HCT116 (cell line): ENCODE results near the gene HDGF. TPM values are rescaled to one million over a fixed set of nuclear protein-coding genes. Genes with fewer than 3 reads are reported as not detected.

ENCODE experiments used
- ATAC-seq: fragments of 200-7000 bp; cut with Tn5 transposase; 2 replicates; pipeline ENCODE4 v1.9.1; 2020; ENCODE audit warnings: mild to moderate bottlenecking, moderate library complexity
- BruUV-seq: library from RNA; stranded (reverse); fragments of 400-500 nt; replicated peaks from 2 replicates; lab custom pipeline; 2021; lab: Mats Ljungman, UMichigan
- CTCF ChIA-PET: fragments of 300-600 bp; sonication (Branson Sonifier 250); formaldehyde crosslinking; loops from one replicate; lab custom pipeline; 2021; ENCODE audit warnings: antibody characterized with exemption; lab: Charles Lee
- POLR2A ChIA-PET: fragments of 300-600, 350-600 bp; sonication (Branson Sonifier 250); formaldehyde crosslinking; loops from one replicate; lab custom pipeline; 2021; ENCODE audit warnings: antibody characterized with exemption; lab: Charles Lee
- RAD21 ChIA-PET, 2 experiments: fragments of 300-600 bp; sonication (Branson Sonifier 250); formaldehyde crosslinking; loops; one replicate each; lab custom pipeline; 2023; ENCODE audit warnings: low total read pairs in 2 of 2; ENCODE audit not compliant: uncharacterized antibody in 2 of 2, unreplicated experiment in 2 of 2, low non-redundant PET in 1 of 2; lab: Charles Lee
- DNase-seq: peaks from one replicate; pipeline ENCODE4 v3.0.0-alpha.2; 2010; ENCODE audit warnings: low read depth, low spot score
- H2AFZ ChIP-seq: fragments of 200-600 bp; shearing (Covaris generic), sonication (generic); 2 replicates; pipeline ENCODE4 v1.6.1; 2017; ENCODE audit warnings: low read depth, mixed run types, mixed read lengths, antibody characterized with exemption, low read length; ENCODE audit not compliant: poor library complexity, severe bottlenecking
- H3K27ac ChIP-seq: 2 replicates; pipeline ENCODE4 v1.5.1; 2012; ENCODE audit warnings: low read depth, low read length
- H3K27me3 ChIP-seq: fragments of 200-600 bp; sonication (generic); 2 replicates; pipeline ENCODE4 v1.6.1; 2016; ENCODE audit warnings: mixed run types, low read length, mixed read lengths; ENCODE audit not compliant: insufficient read depth
- H3K36me3 ChIP-seq, 2 experiments: fragments of 200-500 bp in 1 of 2; fragments of 200-600 bp in 1 of 2; sonication (Bioruptor generic) in 1 of 2; sonication (generic) in 1 of 2; 2 replicates each; pipeline versions ENCODE4 v1.5.1 to v1.6.1; 2014 to 2016; ENCODE audit warnings: low read length in 2 of 2, inconsistent platforms in 1 of 2, mixed read lengths in 1 of 2, mixed run types in 1 of 2; ENCODE audit not compliant: insufficient read depth in 2 of 2, control insufficient read depth in 1 of 2
- H3K4me1 ChIP-seq, 2 experiments: fragments of 200-600 bp in 1 of 2; sonication (generic) in 1 of 2; 2 replicates each; pipeline versions ENCODE4 v1.5.1 to v1.6.1; 2012 to 2017; ENCODE audit warnings: low read length in 2 of 2, inconsistent platforms in 1 of 2, mild to moderate bottlenecking in 1 of 2, mixed read lengths in 1 of 2, mixed run types in 1 of 2, moderate library complexity in 1 of 2; ENCODE audit not compliant: insufficient read depth in 2 of 2, control insufficient read depth in 1 of 2
- H3K4me2 ChIP-seq: fragments of 200-600 bp; sonication (generic); 2 replicates; pipeline ENCODE4 v1.6.1; 2017; ENCODE audit warnings: mixed run types, low read length, mixed read lengths
- H3K4me3 ChIP-seq, 2 experiments: fragments of 200-600 bp in 1 of 2; sonication (generic) in 1 of 2; replicated peaks in 1 of 2; 2 replicates each; pipeline ENCODE4 v1.5.1; 2011 to 2016; ENCODE audit warnings: low read length in 2 of 2, control low read depth in 1 of 2, low read depth in 1 of 2, mild to moderate bottlenecking in 1 of 2, mixed read lengths in 1 of 2, mixed run types in 1 of 2
- H3K79me2 ChIP-seq: fragments of 200-600 bp; sonication (generic); 2 replicates; pipeline ENCODE4 v1.6.1; 2017; ENCODE audit warnings: mild to moderate bottlenecking, mixed run types, low read length, moderate library complexity, mixed read lengths; ENCODE audit not compliant: insufficient read depth
- H3K9ac ChIP-seq: fragments of 200-600 bp; sonication (generic); 2 replicates; pipeline ENCODE4 v1.6.1; 2016; ENCODE audit warnings: low read length, mixed read lengths
- H3K9me2 ChIP-seq: fragments of 200-600 bp; sonication (generic), shearing (Covaris generic); 2 replicates; pipeline ENCODE4 v1.6.1; 2017; ENCODE audit warnings: mixed run types, mild to moderate bottlenecking, moderate library complexity; ENCODE audit not compliant: insufficient read depth
- H3K9me3 ChIP-seq, 2 experiments: fragments of 200-500 bp in 1 of 2; fragments of 200-600 bp in 1 of 2; sonication (Bioruptor generic) in 1 of 2; sonication (generic) in 1 of 2; 2 replicates each; pipeline ENCODE4 v1.6.1; 2014 to 2017; ENCODE audit warnings: low read length in 2 of 2, mixed read lengths in 2 of 2, inconsistent platforms in 1 of 2, low read depth in 1 of 2, mild to moderate bottlenecking in 1 of 2, mixed run types in 1 of 2, moderate library complexity in 1 of 2; ENCODE audit not compliant: control insufficient read depth in 1 of 2, insufficient read depth in 1 of 2
- H4K20me1 ChIP-seq: fragments of 200-600 bp; sonication (generic), shearing (Covaris generic); 2 replicates; pipeline ENCODE4 v1.6.1; 2017; ENCODE audit warnings: mixed run types, mild to moderate bottlenecking, moderate library complexity; ENCODE audit not compliant: insufficient read depth
- CEBPB ChIP-seq: IDR thresholded peaks from 2 replicates; pipeline ENCODE4 v1.6.1; 2012; ENCODE audit warnings: low read depth
- EGR1 ChIP-seq: IDR thresholded peaks from 2 replicates; pipeline ENCODE4 v1.6.1; 2012; ENCODE audit warnings: low read depth
- ELF1 ChIP-seq: IDR thresholded peaks from 2 replicates; pipeline ENCODE4 v1.6.1; 2012; ENCODE audit warnings: low read depth, borderline replicate concordance
- EZH2 ChIP-seq: fragments of 200-600 bp; sonication (generic); IDR thresholded peaks from 2 replicates; pipeline ENCODE4 v1.6.1; 2017; ENCODE audit warnings: antibody characterized with exemption, mixed run types
- EZH2phosphoT487 ChIP-seq: fragments of 200-600 bp; IDR thresholded peaks from 2 replicates; pipeline ENCODE4 v1.6.1; 2018; ENCODE audit warnings: antibody characterized with exemption, borderline replicate concordance
- FOSL1 ChIP-seq: IDR thresholded peaks from 2 replicates; pipeline ENCODE4 v1.6.1; 2012; ENCODE audit warnings: low read depth
- JUND ChIP-seq: IDR thresholded peaks from 2 replicates; pipeline ENCODE4 v1.6.1; 2012
- POLR2A ChIP-seq: IDR thresholded peaks from 2 replicates; pipeline ENCODE4 v1.7.0; 2011; ENCODE audit warnings: borderline replicate concordance; ENCODE audit not compliant: insufficient read depth, insufficient read length; ENCODE audit errors: extremely low read depth
- RAD21 ChIP-seq: IDR thresholded peaks from 2 replicates; pipeline ENCODE4 v1.6.1; 2012; ENCODE audit warnings: low read depth, mild to moderate bottlenecking
- SIN3A ChIP-seq: IDR thresholded peaks from 2 replicates; pipeline ENCODE4 v1.6.1; 2012; ENCODE audit warnings: low read depth
- SRF ChIP-seq: IDR thresholded peaks from 2 replicates; pipeline ENCODE4 v1.6.1; 2012; ENCODE audit warnings: low read depth
- TCF7L2 ChIP-seq: IDR thresholded peaks from 2 replicates; pipeline ENCODE4 v1.7.0; 2011; ENCODE audit warnings: borderline replicate concordance, inconsistent platforms; ENCODE audit not compliant: insufficient read depth, insufficient read length; ENCODE audit errors: extremely low read depth
- YY1 ChIP-seq: IDR thresholded peaks from 2 replicates; pipeline ENCODE4 v1.6.1; 2011; ENCODE audit warnings: low read length, low read depth, moderate library complexity, mild to moderate bottlenecking; ENCODE audit not compliant: insufficient replicate concordance; ENCODE audit errors: extremely low read depth
- ZFX ChIP-seq: fragments of 450-650 bp; IDR thresholded peaks from 2 replicates; pipeline ENCODE4 v1.6.1; 2017
- ZNF274 ChIP-seq: fragments of 200-500 bp; sonication (Bioruptor generic); IDR thresholded peaks from 2 replicates; pipeline ENCODE4 v1.6.1; 2014; ENCODE audit warnings: mild to moderate bottlenecking, low read depth, low read length, inconsistent platforms
- intact Hi-C: fragments of 100-400 bp; cut with micrococcal nuclease; formaldehyde crosslinking; loops from 2 replicates; pipeline ENCODE4 v1.10.0; 2022
- total RNA-seq: library from RNA; stranded (reverse); gene quantifications from one replicate; pipeline ENCODE4 v1.2.1, GENCODE V29; 2021; ENCODE audit not compliant: unreplicated experiment
- TF ChIP-seq, protein P1 (sequence below): IDR thresholded peaks from 2 replicates; pipeline ENCODE4 v1.6.1; 2012
- TF ChIP-seq, protein P2 (sequence below), 3 experiments: fragments of 200-600 bp in 1 of 3; sonication (generic) in 1 of 3; IDR thresholded peaks in 2 of 3; conservative IDR thresholded peaks in 1 of 3; 2 replicates each; pipeline ENCODE4 v1.5.1; 2012 to 2017; ENCODE audit warnings: low read depth in 2 of 3, low read length in 2 of 3, antibody characterized with exemption in 1 of 3, borderline replicate concordance in 1 of 3, control low read depth in 1 of 3, mild to moderate bottlenecking in 1 of 3, mixed read lengths in 1 of 3, mixed run types in 1 of 3, moderate library complexity in 1 of 3; ENCODE audit not compliant: insufficient read depth in 1 of 3
- TF ChIP-seq, protein P3 (sequence below): IDR thresholded peaks from 2 replicates; pipeline ENCODE4 v1.6.1; 2012; ENCODE audit warnings: low read depth
- TF ChIP-seq, protein P4 (sequence below): IDR thresholded peaks from 2 replicates; pipeline ENCODE4 v1.6.1; 2012

HDGF gene
- total RNA-seq, 1 experiment from 2014 or later, result 304 TPM

DNA sequence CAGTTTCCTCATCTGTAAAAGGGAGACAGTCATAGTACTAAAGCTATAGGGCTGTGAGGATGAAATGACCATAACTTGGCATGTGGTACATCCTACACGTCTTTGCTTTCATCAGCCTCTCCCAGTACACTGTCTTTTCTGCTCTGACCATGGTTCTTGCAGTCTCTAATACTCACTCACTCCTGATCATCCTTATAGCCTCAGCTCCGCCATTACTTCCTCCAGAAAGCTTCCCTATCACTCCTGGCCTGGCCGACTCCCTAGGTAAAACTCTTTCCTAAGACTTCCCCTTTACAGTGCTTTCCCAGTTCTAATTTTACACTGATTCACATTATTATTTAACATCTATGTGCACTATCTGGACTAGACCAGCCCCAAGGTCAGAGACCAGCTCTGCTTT is 5.6 kb downstream of the HDGF start:
- peak overlapping the region; percentile 94 for H3K9ac ChIP-seq
- peaks cover 78% of the 10 kb centered on the region for H3K79me2 ChIP-seq
- no peaks in the 10 kb centered on the region for H4K20me1 ChIP-seq
- no TSS peak for BruUV-seq
- no peak for ATAC-seq
- CTCF ChIA-PET, result interaction anchor here (0.7 kb wide), 1 partner anchor 20 kb away, joined by 3 read pairs; no protein-coding TSS in a partner anchor
- no peak for DNase-seq
- H3K36me3 ChIP-seq, result peaks cover 16 to 21% of the 10 kb centered on the region in 2 experiments; a peak in 2 of 4 replicates
- TF ChIP-seq YY1, result no peak
- TF ChIP-seq TCF7L2, result no peak
- TF ChIP-seq, protein P1, sequence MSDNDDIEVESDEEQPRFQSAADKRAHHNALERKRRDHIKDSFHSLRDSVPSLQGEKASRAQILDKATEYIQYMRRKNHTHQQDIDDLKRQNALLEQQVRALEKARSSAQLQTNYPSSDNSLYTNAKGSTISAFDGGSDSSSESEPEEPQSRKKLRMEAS, result no peak
- no peak for TF ChIP-seq SRF
- TF ChIP-seq FOSL1, result no peak
- TF ChIP-seq EGR1, result no peak
- no peak for TF ChIP-seq JUND
- TF ChIP-seq EZH2phosphoT487, result no peak
- no peak for TF ChIP-seq SIN3A
- no peak for TF ChIP-seq CEBPB
- no peak for TF ChIP-seq EZH2
- TF ChIP-seq ELF1, result no peak
- TF ChIP-seq ZFX, result no peak
- TF ChIP-seq, protein P2, sequence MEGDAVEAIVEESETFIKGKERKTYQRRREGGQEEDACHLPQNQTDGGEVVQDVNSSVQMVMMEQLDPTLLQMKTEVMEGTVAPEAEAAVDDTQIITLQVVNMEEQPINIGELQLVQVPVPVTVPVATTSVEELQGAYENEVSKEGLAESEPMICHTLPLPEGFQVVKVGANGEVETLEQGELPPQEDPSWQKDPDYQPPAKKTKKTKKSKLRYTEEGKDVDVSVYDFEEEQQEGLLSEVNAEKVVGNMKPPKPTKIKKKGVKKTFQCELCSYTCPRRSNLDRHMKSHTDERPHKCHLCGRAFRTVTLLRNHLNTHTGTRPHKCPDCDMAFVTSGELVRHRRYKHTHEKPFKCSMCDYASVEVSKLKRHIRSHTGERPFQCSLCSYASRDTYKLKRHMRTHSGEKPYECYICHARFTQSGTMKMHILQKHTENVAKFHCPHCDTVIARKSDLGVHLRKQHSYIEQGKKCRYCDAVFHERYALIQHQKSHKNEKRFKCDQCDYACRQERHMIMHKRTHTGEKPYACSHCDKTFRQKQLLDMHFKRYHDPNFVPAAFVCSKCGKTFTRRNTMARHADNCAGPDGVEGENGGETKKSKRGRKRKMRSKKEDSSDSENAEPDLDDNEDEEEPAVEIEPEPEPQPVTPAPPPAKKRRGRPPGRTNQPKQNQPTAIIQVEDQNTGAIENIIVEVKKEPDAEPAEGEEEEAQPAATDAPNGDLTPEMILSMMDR (IDR thresholded peaks at IDR 0.05 in 2 of 3, conservative IDR thresholded peaks at IDR 0.05 in 1 of 3; ENCODE audit: borderline replicate concordance in 1 of 3, insufficient read depth in 1 of 3, low read depth in 2 of 3, low read length in 2 of 3), result no peak
- TF ChIP-seq, protein P3, sequence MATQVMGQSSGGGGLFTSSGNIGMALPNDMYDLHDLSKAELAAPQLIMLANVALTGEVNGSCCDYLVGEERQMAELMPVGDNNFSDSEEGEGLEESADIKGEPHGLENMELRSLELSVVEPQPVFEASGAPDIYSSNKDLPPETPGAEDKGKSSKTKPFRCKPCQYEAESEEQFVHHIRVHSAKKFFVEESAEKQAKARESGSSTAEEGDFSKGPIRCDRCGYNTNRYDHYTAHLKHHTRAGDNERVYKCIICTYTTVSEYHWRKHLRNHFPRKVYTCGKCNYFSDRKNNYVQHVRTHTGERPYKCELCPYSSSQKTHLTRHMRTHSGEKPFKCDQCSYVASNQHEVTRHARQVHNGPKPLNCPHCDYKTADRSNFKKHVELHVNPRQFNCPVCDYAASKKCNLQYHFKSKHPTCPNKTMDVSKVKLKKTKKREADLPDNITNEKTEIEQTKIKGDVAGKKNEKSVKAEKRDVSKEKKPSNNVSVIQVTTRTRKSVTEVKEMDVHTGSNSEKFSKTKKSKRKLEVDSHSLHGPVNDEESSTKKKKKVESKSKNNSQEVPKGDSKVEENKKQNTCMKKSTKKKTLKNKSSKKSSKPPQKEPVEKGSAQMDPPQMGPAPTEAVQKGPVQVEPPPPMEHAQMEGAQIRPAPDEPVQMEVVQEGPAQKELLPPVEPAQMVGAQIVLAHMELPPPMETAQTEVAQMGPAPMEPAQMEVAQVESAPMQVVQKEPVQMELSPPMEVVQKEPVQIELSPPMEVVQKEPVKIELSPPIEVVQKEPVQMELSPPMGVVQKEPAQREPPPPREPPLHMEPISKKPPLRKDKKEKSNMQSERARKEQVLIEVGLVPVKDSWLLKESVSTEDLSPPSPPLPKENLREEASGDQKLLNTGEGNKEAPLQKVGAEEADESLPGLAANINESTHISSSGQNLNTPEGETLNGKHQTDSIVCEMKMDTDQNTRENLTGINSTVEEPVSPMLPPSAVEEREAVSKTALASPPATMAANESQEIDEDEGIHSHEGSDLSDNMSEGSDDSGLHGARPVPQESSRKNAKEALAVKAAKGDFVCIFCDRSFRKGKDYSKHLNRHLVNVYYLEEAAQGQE, result no peak
- TF ChIP-seq RAD21, result no peak
- TF ChIP-seq, protein P4, sequence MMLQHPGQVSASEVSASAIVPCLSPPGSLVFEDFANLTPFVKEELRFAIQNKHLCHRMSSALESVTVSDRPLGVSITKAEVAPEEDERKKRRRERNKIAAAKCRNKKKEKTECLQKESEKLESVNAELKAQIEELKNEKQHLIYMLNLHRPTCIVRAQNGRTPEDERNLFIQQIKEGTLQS, result no peak
- no peak for TF ChIP-seq ZNF274
- no peak for TF ChIP-seq POLR2A
- no peaks in the 10 kb centered on the region for H3K9me2 ChIP-seq
- peak overlapping the region; percentile 99 for H3K27ac ChIP-seq
- H3K27me3 ChIP-seq, result no peaks in the 10 kb centered on the region
- peaks cover 35 to 72% of the 10 kb centered on the region in 2 experiments for H3K4me1 ChIP-seq
- POLR2A ChIA-PET, result no interaction called here
- RAD21 ChIA-PET, result no interaction called here
- no peaks in the 10 kb centered on the region for H3K9me3 ChIP-seq
- intact Hi-C loops, result loop anchor here (10.0 kb wide), 1 partner anchor 241 kb away; the partner anchor contains the start of gene MEF2D
- H2AFZ ChIP-seq, result no peak overlapping the region
- H3K4me2 ChIP-seq, result peak overlapping the region; percentile 97
- peak overlapping the region; percentile 58 to 97; a peak in 3 of 4 replicates for H3K4me3 ChIP-seq
